WTC11 (cell line): ENCODE results near the gene SLC36A2.

Source experiments
- CTCF ChIP-seq: fragments of 200-600 bp; IDR thresholded peaks from 2 replicates; pipeline ENCODE4 v1.8.0; 2022; ENCODE audit warnings: antibody characterized with exemption
- ELF4 ChIP-seq: sonication (generic); formaldehyde crosslinking; IDR thresholded peaks from 2 replicates; pipeline ENCODE4 v1.8.1; 2022; ENCODE audit warnings: low read depth, mild to moderate bottlenecking, moderate library complexity, missing genetic modification reagents
- ESRRA ChIP-seq: sonication (generic); formaldehyde crosslinking; IDR thresholded peaks from 2 replicates; pipeline ENCODE4 v1.8.1; 2022; ENCODE audit warnings: mild to moderate bottlenecking, missing genetic modification reagents, borderline replicate concordance
- GABPB1 ChIP-seq: sonication (generic); formaldehyde crosslinking; IDR thresholded peaks from 2 replicates; pipeline ENCODE4 v1.8.1; 2023; ENCODE audit warnings: mild to moderate bottlenecking, missing genetic modification reagents
- JUN ChIP-seq: sonication (generic); formaldehyde crosslinking; IDR thresholded peaks from 2 replicates; pipeline ENCODE4 v1.8.0; 2023; ENCODE audit warnings: mild to moderate bottlenecking, missing genetic modification reagents
- MLX ChIP-seq: sonication (generic); formaldehyde crosslinking; IDR thresholded peaks from 2 replicates; pipeline ENCODE4 v1.8.1; 2023; ENCODE audit warnings: mild to moderate bottlenecking, missing genetic modification reagents, moderate library complexity
- NFYB ChIP-seq: sonication (generic); formaldehyde crosslinking; conservative IDR thresholded peaks from 2 replicates; pipeline ENCODE4 v1.8.0; 2022; ENCODE audit warnings: low read depth, missing genetic modification reagents
- USF2 ChIP-seq: sonication (generic); formaldehyde crosslinking; IDR thresholded peaks from 2 replicates; pipeline ENCODE4 v1.8.1; 2023; ENCODE audit warnings: mild to moderate bottlenecking, missing genetic modification reagents, moderate library complexity
- ZNF121 ChIP-seq: sonication (generic); formaldehyde crosslinking; IDR thresholded peaks from 2 replicates; pipeline ENCODE4 v1.8.0; 2023; ENCODE audit warnings: missing genetic modification reagents
- TF ChIP-seq, protein P1 (sequence below): fragments of 250-450 bp; sonication (Bioruptor Pico); IDR thresholded peaks from 2 replicates; pipeline ENCODE4 v2.1.2; 2022; ENCODE audit warnings: mild to moderate bottlenecking, moderate library complexity

DNA sequence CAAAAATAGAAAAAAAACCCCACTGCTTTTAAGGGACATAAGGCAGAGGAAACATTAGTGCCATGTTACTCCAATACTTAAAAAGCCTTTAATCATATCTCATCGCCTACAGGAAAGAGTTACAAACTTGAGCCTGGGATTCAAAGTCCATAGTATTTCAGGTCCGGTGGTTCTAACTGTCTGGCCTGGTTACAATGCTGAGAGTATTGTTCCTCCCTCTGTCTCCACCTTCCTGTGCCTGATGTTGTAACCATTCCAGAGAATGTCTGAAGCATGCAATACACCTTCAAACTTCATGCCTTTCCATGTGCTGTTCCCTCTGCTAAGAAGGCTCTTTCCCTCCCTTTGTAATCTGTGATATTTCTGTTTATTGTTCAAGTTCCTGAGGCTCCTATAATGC lies 41.6 kb upstream of the SLC36A2 start:
- no peak for TF ChIP-seq ESRRA (CRISPR knock-in tag)
- TF ChIP-seq CTCF, result no peak
- TF ChIP-seq MLX (CRISPR knock-in tag), result no peak
- TF ChIP-seq ELF4, result no peak
- TF ChIP-seq, protein P1, sequence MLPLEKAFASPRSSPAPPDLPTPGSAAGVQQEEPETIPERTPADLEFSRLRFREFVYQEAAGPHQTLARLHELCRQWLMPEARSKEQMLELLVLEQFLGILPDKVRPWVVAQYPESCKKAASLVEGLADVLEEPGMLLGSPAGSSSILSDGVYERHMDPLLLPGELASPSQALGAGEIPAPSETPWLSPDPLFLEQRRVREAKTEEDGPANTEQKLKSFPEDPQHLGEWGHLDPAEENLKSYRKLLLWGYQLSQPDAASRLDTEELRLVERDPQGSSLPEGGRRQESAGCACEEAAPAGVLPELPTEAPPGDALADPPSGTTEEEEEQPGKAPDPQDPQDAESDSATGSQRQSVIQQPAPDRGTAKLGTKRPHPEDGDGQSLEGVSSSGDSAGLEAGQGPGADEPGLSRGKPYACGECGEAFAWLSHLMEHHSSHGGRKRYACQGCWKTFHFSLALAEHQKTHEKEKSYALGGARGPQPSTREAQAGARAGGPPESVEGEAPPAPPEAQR (CRISPR knock-in tag), result no peak
- no peak for TF ChIP-seq USF2
- TF ChIP-seq JUN (CRISPR knock-in tag), result no peak
- TF ChIP-seq GABPB1, result no peak
- no peak for TF ChIP-seq NFYB (CRISPR knock-in tag)
- TF ChIP-seq ZNF121 (CRISPR knock-in tag), result no peak
